Measurements from ENCODE around the gene TXNRD3. TPM values are rescaled to one million over a fixed set of nuclear protein-coding genes. Genes with fewer than 3 reads are reported as not detected.
A peak's percentile ranks its signal among the peaks of the same experiment; 100 is the strongest.

The TXNRD3 gene
- total RNA-seq, 1 donor from 2014 or later, result 4.1 TPM

DNA sequence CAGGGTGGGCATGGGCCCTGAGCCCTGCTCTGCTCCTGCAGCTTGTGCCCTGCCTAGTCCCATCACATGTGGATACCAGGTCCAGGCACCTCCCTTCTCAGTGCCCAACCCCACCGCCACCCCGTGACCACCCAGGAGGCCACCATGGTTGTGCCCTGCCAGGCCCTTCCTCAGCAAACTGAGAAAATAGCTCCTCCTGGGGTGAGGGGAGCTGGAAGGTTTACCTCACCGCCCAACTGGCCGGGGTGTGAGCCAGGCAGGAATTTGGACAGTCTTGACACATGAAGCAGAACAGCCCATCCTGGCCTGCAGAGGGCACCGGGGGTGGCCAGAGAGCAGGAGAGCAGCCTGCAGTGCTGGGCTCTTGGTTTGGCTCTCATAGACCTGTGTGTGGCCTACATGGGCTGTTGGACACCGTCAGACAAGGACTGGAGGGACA lies 84.8 kb downstream of the TXNRD3 start:
- H3K4me1 ChIP-seq, result peaks cover 11% of the 10 kb centered on the region
- no peaks in the 10 kb centered on the region for H3K36me3 ChIP-seq
- no peak overlapping the region for H3K27ac ChIP-seq (replicated peaks)
- H3K9me3 ChIP-seq (replicated peaks), result no peaks in the 10 kb centered on the region
- no peak for DNase-seq
- no peaks in the 10 kb centered on the region for H3K27me3 ChIP-seq (ENCODE audit: low read depth)
- TF ChIP-seq, protein P1, sequence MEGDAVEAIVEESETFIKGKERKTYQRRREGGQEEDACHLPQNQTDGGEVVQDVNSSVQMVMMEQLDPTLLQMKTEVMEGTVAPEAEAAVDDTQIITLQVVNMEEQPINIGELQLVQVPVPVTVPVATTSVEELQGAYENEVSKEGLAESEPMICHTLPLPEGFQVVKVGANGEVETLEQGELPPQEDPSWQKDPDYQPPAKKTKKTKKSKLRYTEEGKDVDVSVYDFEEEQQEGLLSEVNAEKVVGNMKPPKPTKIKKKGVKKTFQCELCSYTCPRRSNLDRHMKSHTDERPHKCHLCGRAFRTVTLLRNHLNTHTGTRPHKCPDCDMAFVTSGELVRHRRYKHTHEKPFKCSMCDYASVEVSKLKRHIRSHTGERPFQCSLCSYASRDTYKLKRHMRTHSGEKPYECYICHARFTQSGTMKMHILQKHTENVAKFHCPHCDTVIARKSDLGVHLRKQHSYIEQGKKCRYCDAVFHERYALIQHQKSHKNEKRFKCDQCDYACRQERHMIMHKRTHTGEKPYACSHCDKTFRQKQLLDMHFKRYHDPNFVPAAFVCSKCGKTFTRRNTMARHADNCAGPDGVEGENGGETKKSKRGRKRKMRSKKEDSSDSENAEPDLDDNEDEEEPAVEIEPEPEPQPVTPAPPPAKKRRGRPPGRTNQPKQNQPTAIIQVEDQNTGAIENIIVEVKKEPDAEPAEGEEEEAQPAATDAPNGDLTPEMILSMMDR (IDR thresholded peaks at IDR 0.05; ENCODE audit: borderline replicate concordance), result no peak
- intact Hi-C loops (cut with micrococcal nuclease), result no loop called here
- H3K4me3 ChIP-seq, result no peak overlapping the region

- peaks cover 11% of the 10 kb centered on the region for H3K4me1 ChIP-seq
- no peaks in the 10 kb centered on the region for H3K27me3 ChIP-seq (ENCODE audit: low read depth)
- H3K27ac ChIP-seq (replicated peaks), result no peak overlapping the region
- H3K4me3 ChIP-seq, result no peak overlapping the region
- H3K36me3 ChIP-seq, result no peaks in the 10 kb centered on the region
- H3K9me3 ChIP-seq (replicated peaks), result no peaks in the 10 kb centered on the region
- intact Hi-C loops (cut with micrococcal nuclease), result no loop called here
- no peak for DNase-seq
- TF ChIP-seq, protein P1 (IDR thresholded peaks at IDR 0.05; ENCODE audit: borderline replicate concordance), result no peak
Measured at GRCh38 chr3:126569390-126569975, 85.4 kb downstream of the TXNRD3 start.

DNA sequence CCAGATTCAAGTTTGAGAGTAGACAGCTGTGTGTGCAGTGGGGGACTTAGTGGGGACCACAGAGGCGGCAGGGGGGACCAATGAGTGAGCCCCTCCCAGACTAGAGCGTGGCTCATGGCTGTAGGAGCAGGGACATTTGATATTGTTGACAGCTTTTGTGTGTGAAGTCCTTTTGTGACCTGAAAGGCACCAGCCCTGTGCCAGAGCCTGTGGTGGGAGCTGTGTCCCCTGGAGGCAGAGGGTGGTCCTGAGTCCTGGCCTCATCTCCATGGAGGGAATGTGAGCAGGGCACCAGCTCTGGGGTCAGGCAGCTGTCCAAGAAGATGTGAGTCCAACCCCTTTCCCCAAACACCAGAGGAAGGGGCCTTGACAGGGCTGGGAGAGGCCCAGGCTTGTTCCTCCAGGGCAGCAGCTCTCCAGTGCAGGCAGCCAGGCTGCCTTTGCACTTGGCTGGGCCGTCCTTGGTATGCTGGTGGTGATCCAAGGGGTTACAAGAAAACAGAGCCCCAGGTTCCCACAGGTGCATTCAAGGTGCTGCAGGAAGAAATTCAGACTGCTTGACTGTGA lies 86.1 kb downstream of the TXNRD3 start:
- no peak overlapping the region for H3K27ac ChIP-seq (replicated peaks)
- TF ChIP-seq, protein P1 (IDR thresholded peaks at IDR 0.05; ENCODE audit: borderline replicate concordance), result no peak
- no peaks in the 10 kb centered on the region for H3K27me3 ChIP-seq (ENCODE audit: low read depth)
- H3K9me3 ChIP-seq (replicated peaks), result no peaks in the 10 kb centered on the region
- DNase-seq, result no peak
- H3K4me1 ChIP-seq, result peaks cover 9% of the 10 kb centered on the region
- intact Hi-C loops (cut with micrococcal nuclease), result no loop called here
- H3K36me3 ChIP-seq, result no peaks in the 10 kb centered on the region
- H3K4me3 ChIP-seq, result no peak overlapping the region

GRCh38 chr3:126567696-126568438 lies 87.1 kb downstream of the TXNRD3 start:
- no peaks in the 10 kb centered on the region for H3K36me3 ChIP-seq
- no peaks in the 10 kb centered on the region for H3K27me3 ChIP-seq (ENCODE audit: low read depth)
- H3K9me3 ChIP-seq (replicated peaks), result peaks cover under 1% of the 10 kb centered on the region
- no peaks in the 10 kb centered on the region for H3K4me1 ChIP-seq
- intact Hi-C loops (cut with micrococcal nuclease), result no loop called here
- H3K27ac ChIP-seq (replicated peaks), result no peak overlapping the region
- DNase-seq, result no peak
- TF ChIP-seq, protein P1 (IDR thresholded peaks at IDR 0.05; ENCODE audit: borderline replicate concordance), result peak; percentile 52
- H3K4me3 ChIP-seq, result no peak overlapping the region

DNA sequence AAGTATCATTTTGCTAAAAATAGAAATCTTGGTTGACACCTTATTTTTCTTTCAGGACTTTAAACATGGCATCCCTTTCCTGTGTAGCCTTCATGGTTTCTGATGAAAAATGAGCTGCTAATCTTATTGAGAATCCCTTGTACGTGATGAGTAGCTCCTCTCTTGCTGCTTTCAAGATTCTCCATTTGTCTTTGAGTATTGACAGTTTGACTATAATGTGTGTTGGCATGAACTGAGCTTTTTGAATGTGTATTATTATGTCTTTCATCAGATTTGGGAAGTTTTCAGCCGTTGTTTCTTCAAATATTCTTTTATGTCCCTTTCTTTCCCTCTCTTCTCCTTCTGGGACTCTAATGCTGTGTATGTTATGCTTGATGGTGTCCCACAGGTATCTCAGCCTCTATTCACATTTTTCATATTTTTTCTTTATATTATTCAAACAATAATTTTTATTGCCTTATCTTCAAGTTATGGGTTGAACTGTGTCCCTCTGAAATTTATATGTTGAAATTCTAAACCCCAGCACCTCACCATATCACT lies 92.1 kb downstream of the TXNRD3 start:
- no peak for DNase-seq
- TF ChIP-seq, protein P1 (IDR thresholded peaks at IDR 0.05; ENCODE audit: borderline replicate concordance), result no peak
- Histone ChIP-seq H3K9me3 (replicated peaks) (peaks cover 12% of the 10 kb centered on the region), H3K27me3 (ENCODE audit: low read depth) (no peaks in the 10 kb centered on the region), H3K27ac (replicated peaks) (no peak overlapping the region), H3K4me3 (no peak overlapping the region), H3K36me3 (no peaks in the 10 kb centered on the region), H3K4me1 (no peaks in the 10 kb centered on the region)
- intact Hi-C loops (cut with micrococcal nuclease), result no loop called here

Measured in left ventricle myocardium inferior (tissue), 1 donor.